Heart left ventricle (tissue), 16 donors: ENCODE data around the gene SIGLEC9. TPM values are rescaled to one million over a fixed set of nuclear protein-coding genes. Genes with fewer than 3 reads are reported as not detected.

Experiments
- ATAC-seq, 4 donors: fragments of 200-7000 bp; cut with Tn5 transposase; one replicate each; pipeline ENCODE4 v1.9.1; 2020 to 2022; ENCODE audit warnings: moderate library complexity in 4 of 4, mild to moderate bottlenecking in 3 of 4, moderate number of reproducible peaks in 1 of 4
- DNase-seq, 5 donors: peaks; one replicate each; pipeline ENCODE4 v3.0.0-alpha.2; 2020
- H3K27ac ChIP-seq, 12 donors: fragments of 200-600 bp; sonication (generic) in 4 of 12; one replicate each; pipeline versions ENCODE4 v1.5.0 to v1.8.0; 2016 to 2022; ENCODE audit warnings: mild to moderate bottlenecking in 2 of 12
- H3K27me3 ChIP-seq, 9 donors: fragments of 200-600 bp; sonication (generic) in 2 of 9; one replicate each; pipeline versions ENCODE4 v1.5.1 to v1.8.0; 2016 to 2022; ENCODE audit warnings: mild to moderate bottlenecking in 3 of 9
- H3K36me3 ChIP-seq, 9 donors: fragments of 200-600 bp; sonication (generic) in 2 of 9; one replicate each; pipeline versions ENCODE4 v1.5.0 to v1.8.0; 2018 to 2022; ENCODE audit warnings: mild to moderate bottlenecking in 2 of 9
- H3K4me1 ChIP-seq, 12 donors: fragments of 200-600 bp; sonication (generic) in 4 of 12; one replicate each; pipeline versions ENCODE4 v1.5.0 to v1.8.0; 2016 to 2022; ENCODE audit warnings: mild to moderate bottlenecking in 3 of 12
- H3K4me3 ChIP-seq, 12 donors: fragments of 200-600 bp; sonication (generic) in 4 of 12; one replicate each; pipeline versions ENCODE4 v1.5.0 to v1.8.0; 2017 to 2022; ENCODE audit warnings: mild to moderate bottlenecking in 9 of 12, moderate library complexity in 4 of 12
- H3K9me3 ChIP-seq, 12 donors: fragments of 200-600 bp; sonication (generic) in 4 of 12; one replicate each; pipeline versions ENCODE4 v1.5.0 to v1.8.0; 2016 to 2022; ENCODE audit warnings: mild to moderate bottlenecking in 1 of 12
- CTCF ChIP-seq, 12 donors: fragments of 200-600 bp; sonication (generic) in 4 of 12; IDR thresholded peaks; one replicate each; pipeline versions ENCODE4 v1.5.0 to v1.8.0; 2018 to 2022; ENCODE audit warnings: antibody characterized with exemption in 12 of 12, mild to moderate bottlenecking in 5 of 12
- POLR2A ChIP-seq, 2 donors: fragments of 450-650 bp; IDR thresholded peaks; one replicate each; pipeline ENCODE4 v1.6.1; 2017; ENCODE audit warnings: antibody characterized with exemption in 2 of 2, mild to moderate bottlenecking in 2 of 2, moderate library complexity in 2 of 2
- WGBS, 4 donors: extraction: QIAGEN DNeasy Blood & Tissue Kit in 2 of 4; methylation state at CpG; one replicate each; pipeline versions ENCODE4 v1.1.5 to v1.1.7; 2013 to 2018; 5-methylcytosine and 5-hydroxymethylcytosine counted together
- intact Hi-C, 10 donors: fragments of 100-400 bp; cut with DNase I; formaldehyde crosslinking; loops; one replicate each; pipeline versions ENCODE4 v1.11.1 to v1.14.2; 2022
- polyA plus RNA-seq, 2 donors: library from polyadenylated mRNA; stranded (reverse); fragments of 200-250 nt; gene quantifications; one replicate each; pipeline ENCODE4 v1.2.3, GENCODE V29; 2013
- total RNA-seq, 9 donors: library from RNA; depleted of rRNA in 2 of 9; stranded (reverse); fragments of >200 nt in 2 of 9; fragmentation: NEBNext Ultra II Directional in 3 of 9; extraction: Animal tissue kit (Norgen Biotek cat#: 25700) in 3 of 9; gene quantifications; one replicate each; pipeline versions ENCODE4 v1.1.0 to v1.2.4, GENCODE V29; 2016 to 2023
- donor health status: ischemic (EF 13 %, LVEDD 7.1; RV severe dilation, severe dysfunction).
- donor health status: healthy with polysubstance abuse.
- donor health status: DM: no; HTN: yes; CAD: no.
- donor health status: DM: no; HTN: no; CAD: no.
- donor health status: ischemic (EF 25% LVEDD 6.9; RV normal size, moderate dysfunction).
- donor health status: ischemic (EF 25% LVEDD 5.7; RV mildly dilated, moderate dysfunction).
- donor health status: healthy.
- donor health status: DM: yes; HTN: yes; CAD: no.
- donor health status: ischemic (EF 35%, LVEDD 5.7; RV mildly dilated, moderate dysfunction).
- donor health status: nonischemic (EF 11% LVEDD 7.7; RV severe dilation, severe dysfunction).
- donor health status: DM: yes; HTN: yes; CAD: no.
- donor health status: PGD.
- donor health status: ischemic (EF 29% LVEDD 5.4; RV normal size, mild dysfunction).
- donor health status: nonischemic (EF 23%, LVEDD 6.1; RV moderate dilation, normal function).

The SIGLEC9 gene
- total and polyA plus RNA-seq, 11 donors: 0.27 to 18.5 (median 1.7) TPM

- ATAC-seq (no peak), DNase-seq (no peak)
- H3K4me3 ChIP-seq: no peak overlapping the region
- H3K9me3 ChIP-seq: no peaks in the 10 kb centered on the region
- WGBS, 4 donors: 87 to 96% (median 90%) methylated on average over 7 of the region's 7 CpGs
- no peak overlapping the region for H3K27ac ChIP-seq
- H3K4me1 ChIP-seq: peaks cover 0 to 32% (median 12%) of the 10 kb centered on the region in 12 donors
- intact Hi-C loops: loop anchor here in 2 of 10 donors (10.0 kb wide), 3 partner anchors 298 to 728 kb away; partner anchors contain the start of gene NR1H2 (in 2 of the 2)
- no peaks in the 10 kb centered on the region for H3K27me3 ChIP-seq
- TF ChIP-seq POLR2A (IDR thresholded peaks at IDR 0.05): no peak
- TF ChIP-seq CTCF (IDR thresholded peaks at IDR 0.05): no peak
- H3K36me3 ChIP-seq: peaks cover 0 to 45% (median 23%) of the 10 kb centered on the region in 9 donors
These were observed 21.7 kb upstream of the SIGLEC9 start for GRCh38 chr19:51102991-51103390.

- TF ChIP-seq POLR2A (IDR thresholded peaks at IDR 0.05): no peak
- no peak for TF ChIP-seq CTCF (IDR thresholded peaks at IDR 0.05)
- Histone ChIP-seq H3K36me3 (peaks cover 0 to 45% (median 23%) of the 10 kb centered on the region in 9 donors), H3K9me3 (no peaks in the 10 kb centered on the region), H3K27me3 (no peaks in the 10 kb centered on the region), H3K4me1 (peaks cover 0 to 28% (median 15%) of the 10 kb centered on the region in 12 donors), H3K4me3 (peak overlapping the region in 4 of 12 donors; percentile 12 to 40 (median 24)), H3K27ac (no peak overlapping the region)
- ATAC-seq (no peak), DNase-seq (no peak)
- intact Hi-C loops: loop anchor here in 2 of 10 donors (10.0 kb wide), 3 partner anchors 299 to 729 kb away; partner anchors contain the start of gene NR1H2 (in 2 of the 2)
- WGBS, 4 donors: 75 to 90% (median 80%) methylated on average over 42 to 49 of the region's 49 CpGs
These were observed 20.8 kb upstream of the SIGLEC9 start for GRCh38 chr19:51103926-51104341.

GRCh38 chr19:51107406-51108065, 17.2 kb upstream of the SIGLEC9 start:
- DNase-seq: no peak
- H3K9me3 ChIP-seq: no peaks in the 10 kb centered on the region
- peaks cover 0 to 21% (median 13%) of the 10 kb centered on the region in 12 donors for H3K4me1 ChIP-seq
- TF ChIP-seq CTCF (IDR thresholded peaks at IDR 0.05) (peak in 1 of 12 donors; percentile 9), POLR2A (IDR thresholded peaks at IDR 0.05) (no peak)
- peaks cover 0 to 21% (median 13%) of the 10 kb centered on the region in 9 donors for H3K36me3 ChIP-seq
- H3K4me3 ChIP-seq: peak overlapping the region; percentile 41 to 91 (median 77)
- H3K27ac ChIP-seq: peak overlapping the region in 11 of 12 donors; percentile 14 to 81 (median 70)
- H3K27me3 ChIP-seq: no peaks in the 10 kb centered on the region
- ATAC-seq: peak; percentile 1 to 12 (median 4)
- WGBS, 4 donors: 18 to 21% (median 18%) methylated on average over 17 to 18 of the region's 18 CpGs
- intact Hi-C loops: loop anchor here in 2 of 10 donors (5.0 to 10.0 kb wide), 4 partner anchors 303 to 733 kb away; partner anchors contain the start of gene NR1H2 (in 2 of the 2)
